Fibroblast of skin of right biceps (primary cell): ENCODE results near the gene NAA80.
"Not testable (repeated sequence)": the region's sequence is repeated elsewhere in the genome, so short reads cannot be mapped to it uniquely, and the experiment has no call there.

ENCODE experiments used
- DNase-seq: peaks from one replicate; pipeline ENCODE4 v3.0.0-alpha.2; 2013

The NAA80 gene

DNA sequence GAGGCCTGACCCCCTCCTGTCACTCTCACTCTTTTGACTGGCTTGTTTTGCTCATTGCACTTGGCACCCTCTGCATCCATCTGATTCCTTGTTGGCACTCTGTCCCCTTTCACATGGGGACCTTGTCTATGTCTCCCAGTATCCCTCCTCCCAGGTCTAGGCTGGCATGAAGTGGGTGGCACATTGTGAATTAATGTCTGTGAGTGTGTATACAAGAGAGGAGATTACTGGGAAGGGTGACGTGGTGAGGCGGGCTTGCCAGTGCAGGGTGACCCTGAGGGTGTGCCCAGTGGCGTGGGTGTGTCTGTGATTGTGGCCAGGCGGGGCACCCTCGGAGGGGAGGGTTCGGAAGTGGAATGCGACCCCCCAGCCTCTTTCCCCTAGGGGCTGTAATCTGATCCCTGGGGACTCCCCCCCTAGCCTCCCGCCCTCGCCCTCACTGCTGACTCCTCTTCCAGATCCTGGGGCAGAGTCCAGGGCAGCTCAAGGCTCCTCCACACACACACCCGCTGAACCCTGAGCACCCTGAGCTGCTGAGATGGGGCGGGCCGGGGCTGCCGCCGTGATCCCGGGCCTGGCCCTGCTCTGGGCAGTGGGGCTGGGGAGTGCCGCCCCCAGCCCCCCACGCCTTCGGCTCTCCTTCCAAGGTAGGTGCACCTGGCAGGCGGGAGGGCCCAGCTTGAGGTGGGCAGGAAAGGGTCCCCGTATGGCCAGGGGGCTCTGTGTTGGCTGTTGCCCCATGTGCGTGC, 30.3 kb downstream of the NAA80 start, which contains the start of gene SEMA3B:
SEMA3B (plus strand) TSS at position 445 of the 749 bp plus-strand sequence; CDS start at position 539, 94 bp downstream.
- no peak for DNase-seq

DNA sequence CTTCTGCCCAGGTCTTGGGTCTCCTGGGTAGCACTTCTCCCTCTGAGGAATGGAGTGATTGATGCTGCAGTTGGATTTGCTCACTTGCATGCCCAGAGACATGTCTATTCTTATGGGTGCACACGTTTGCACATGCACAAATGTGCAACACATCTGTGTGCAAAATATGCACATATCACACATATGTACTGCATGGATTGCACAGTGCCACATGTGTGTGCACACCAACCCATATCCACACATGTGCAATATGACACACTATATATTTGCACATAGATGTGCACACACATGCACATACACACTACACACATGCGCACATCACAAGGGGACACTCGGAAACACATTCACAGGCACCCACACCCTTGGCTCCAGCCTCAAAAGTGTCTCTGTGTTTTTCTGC, 30.9 kb downstream of the NAA80 start:
- DNase-seq: no peak

DNA sequence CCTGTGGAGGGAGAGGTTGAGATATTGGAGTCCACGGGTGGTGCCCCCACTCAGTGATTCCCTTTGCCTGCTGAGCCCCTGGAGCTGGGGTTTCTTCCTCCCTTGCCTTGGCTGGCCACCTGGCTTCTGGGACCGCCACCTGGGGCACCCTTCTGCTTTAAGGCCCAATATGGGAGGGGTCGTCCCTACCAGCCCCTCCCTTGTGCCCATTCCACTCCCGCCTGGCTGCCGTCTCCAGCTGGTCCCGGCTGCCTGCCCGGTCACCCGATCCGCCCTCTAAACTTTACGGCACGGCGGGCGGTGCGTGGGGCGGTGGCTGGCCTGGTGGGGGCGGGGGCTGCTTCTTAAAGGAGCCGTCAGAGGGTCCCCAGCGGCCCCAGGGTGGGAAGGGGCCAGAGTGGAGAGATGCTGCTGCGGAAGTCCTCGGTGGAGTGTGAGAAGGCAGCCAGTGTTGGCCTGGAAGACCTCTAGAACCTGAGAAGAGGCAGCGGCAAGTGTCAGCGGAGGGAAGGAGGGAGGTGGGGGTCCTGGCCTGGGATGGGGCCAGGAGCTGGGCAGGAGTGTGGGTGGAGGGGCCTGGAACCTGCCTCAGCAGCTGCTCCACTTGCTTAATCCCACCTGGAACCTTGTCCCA, 31.8 kb downstream of the NAA80 start:
- no peak for DNase-seq

DNA sequence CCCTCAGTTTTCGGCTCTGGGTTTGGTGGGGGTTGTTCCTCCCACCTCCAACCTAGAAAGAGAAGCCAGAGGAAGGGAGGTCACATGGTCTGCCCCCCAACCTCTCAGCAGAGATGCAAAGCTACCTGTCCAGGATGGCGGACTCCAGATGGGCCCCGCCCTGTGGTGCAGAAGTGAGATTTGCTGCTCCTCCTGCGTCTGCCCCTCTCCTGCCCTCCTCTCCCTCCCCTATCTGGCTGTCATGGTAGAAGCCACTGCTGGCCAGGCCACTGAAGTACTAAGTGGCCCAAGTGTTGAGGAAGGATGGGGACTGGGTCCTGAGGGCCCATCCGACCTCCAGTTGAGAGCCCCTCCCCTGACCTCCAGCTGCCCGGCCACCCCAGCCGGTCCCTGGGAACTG, 32.4 kb downstream of the NAA80 start:
- no peak for DNase-seq

DNA sequence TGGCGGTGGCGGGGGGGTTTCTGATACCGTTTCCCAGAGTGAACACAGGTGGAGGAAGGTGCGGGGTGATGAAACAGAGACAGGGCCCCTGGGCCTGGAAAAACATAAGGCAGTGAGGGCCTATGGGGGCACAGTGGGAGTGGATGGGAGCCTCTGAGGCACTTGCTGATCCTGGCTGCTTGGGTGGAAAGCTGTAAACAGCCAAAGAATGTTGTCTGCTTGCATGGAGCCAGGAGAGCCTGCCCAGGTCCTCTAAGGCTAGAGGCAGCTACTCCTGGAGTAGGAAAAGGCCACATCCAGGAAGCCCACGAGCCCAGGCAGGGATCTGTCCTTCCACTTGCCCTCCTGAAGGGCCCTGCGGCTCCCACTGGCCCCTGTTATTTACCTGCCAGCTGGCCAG, 33.2 kb downstream of the NAA80 start:
- no peak for DNase-seq

DNA sequence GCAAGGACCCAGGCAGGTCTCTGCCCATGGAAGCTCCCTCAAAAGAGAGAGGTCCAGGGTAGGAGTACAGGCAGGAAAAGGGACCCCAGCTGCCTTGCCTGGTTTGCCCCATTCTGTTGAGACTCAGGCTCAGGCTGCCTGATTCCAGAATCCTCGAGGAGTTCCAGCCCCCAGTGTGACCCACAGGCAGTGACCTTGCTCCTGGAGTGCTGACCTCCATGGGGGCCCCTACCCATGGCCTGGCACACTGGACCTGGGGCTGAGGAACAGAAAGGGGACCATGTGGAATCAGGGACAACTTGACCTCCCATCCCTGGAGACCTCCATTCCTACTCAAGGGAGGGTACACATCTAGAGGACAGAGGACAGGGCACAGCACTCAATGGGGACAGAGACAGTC, 33.6 kb downstream of the NAA80 start:
- DNase-seq: no peak

DNA sequence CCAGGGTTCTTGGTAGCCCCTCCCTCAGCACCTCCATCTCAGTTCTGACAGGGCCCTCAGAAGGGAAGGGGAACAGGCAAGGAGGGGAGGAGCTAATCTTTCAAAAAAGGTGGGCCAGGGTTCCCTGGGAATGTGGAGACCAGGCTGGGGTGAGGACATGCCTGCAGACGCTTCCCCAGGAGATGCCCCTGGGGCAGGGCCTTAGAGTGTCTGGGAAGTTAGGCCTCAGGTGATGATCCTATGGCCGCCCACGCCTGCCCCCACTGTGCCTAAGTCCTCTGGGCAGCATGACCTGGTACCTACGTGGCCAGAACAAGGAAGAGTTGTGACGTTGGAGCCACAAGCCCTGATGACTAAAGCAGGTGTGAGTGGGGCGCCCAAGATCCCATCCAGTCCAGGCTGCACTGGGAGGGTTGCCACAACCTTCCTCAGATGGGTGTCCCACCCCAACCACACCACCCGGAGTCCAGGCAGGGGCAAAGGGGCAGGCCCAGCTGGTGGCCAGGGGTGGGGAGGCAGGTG, 34.2 kb downstream of the NAA80 start:
- no peak for DNase-seq

DNA sequence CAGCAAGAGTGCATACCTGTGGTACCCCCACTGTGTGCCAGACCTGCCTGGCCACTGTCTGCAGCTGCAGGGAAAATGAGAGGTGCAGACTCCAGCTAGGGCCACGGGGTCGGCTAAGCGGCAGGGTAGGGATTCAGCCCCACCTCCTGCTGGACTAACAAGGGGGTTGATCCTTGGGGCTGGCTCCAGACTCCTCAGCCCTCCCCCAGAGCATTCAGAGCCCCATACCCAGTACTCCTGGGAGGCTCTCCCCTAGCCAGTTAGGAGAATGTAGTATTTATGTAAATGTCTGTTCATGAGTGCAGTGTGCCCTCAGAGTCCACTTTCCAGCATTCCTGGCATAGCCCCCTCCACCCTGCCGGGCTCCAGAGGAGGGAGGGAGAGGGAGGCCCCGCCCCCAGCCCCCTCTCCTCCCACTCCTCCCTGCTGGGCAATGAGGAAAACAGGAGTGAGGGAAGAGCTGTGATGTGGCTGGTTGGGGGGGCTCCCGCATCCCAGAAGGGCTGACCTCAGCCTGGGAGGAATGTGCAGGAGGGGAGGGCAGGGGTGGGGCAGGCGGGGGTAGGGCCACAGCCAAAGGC, 34.7 kb downstream of the NAA80 start:
- peak; percentile 98 for DNase-seq

DNA sequence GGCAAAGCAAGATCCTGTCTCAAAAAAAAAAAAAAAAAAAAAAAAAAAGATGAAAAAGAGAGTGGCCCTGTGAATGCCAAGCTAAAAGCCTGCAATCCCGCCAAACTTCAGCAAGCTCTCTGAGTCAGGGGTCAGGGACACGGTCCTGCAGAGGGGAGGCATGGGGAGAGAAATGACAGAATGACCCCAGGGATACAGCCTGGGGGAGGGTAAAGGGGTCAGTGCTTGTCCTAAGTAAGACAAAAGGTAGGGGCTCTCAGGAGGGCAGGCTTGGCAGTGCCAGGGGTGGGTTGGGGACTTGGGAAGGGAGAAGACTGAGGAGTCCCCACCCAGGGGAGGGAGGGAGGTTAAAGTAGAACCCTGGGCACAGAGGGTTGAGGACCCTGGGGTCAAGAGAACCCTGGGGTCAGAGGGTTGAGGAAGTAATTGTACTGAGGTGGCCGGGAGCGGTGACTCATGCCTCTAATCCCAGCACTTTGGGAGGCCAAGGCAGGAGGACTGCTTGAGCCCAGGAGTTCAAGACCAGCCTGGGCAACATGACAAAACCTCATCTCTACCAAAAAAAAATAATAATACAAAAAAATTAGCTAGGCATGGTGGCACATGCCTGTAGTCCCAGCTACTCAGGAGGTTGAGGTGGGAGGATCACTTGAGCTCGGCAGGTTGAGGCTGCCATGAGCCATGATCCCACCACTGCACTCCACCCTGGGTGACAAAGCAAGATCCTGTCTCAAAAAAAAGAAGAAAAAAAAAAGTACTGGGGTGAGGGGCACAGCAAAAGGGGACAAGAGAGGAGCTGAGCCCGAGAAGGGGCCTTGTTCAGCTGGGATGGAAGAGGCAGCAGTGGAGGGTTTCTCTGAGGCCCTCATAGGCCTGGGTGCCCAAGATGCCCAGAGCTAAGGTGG, 35.5 kb downstream of the NAA80 start:
- DNase-seq: no peak

DNA sequence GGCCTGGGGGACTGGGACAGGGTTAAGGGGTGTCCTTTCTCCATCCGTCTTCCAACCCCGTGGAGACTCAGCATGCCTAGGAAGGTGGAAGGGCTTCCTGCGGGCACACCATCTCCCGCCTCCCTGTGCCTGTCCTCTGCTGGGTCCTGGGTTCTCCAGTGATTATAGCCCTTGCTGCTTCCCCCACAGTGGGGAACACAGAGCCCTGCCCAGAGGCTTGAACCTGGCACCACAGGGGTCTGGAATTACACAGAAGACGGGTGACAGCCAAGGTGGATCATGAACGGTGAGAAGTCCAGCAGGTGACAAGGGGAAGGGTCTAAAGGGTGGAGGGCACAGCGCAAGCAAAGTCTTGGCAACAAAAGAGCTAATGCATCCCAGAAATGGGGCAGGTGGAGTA, 36.4 kb downstream of the NAA80 start:
- no peak for DNase-seq

DNA sequence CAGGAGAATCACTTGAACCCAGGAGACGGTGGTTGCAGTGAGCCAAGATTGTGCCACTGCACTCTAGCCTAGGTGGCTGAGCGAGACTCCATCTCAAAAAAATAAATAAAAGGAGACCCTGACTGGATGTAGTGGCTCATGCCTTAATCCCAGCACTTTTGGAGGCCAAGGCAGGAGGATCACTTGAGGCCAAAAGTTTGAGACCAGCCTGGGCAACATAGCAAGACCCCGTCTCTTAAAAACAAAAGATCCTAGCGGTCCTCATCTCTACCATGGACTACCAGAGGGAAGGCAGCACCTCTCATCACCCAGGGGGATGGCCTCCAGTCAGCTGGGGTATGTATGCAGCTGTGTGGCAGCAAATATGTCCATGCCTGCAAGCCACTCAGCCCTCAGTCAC, 37.0 kb downstream of the NAA80 start:
- not testable (repeated sequence) for DNase-seq

DNA sequence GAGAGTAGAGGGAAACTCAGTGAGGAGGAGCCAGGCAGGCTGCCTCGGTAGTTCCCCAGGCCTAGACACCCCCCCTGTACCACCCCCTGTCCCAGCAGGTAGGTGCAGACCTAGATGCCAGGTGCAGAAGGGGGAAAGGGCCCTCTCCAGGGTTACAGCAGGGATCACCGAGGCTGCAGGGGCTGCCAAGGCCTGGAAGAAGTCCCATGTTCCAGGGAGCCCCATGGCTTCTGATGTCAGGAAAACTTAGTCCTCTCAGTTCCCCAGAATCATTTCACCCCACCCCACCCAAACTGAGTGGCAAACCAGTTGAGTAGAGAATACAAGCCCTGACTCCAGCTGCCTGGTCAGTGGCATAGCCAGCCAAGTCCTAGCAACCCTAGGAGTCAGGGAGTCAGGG, 37.7 kb downstream of the NAA80 start:
- DNase-seq: no peak

DNA sequence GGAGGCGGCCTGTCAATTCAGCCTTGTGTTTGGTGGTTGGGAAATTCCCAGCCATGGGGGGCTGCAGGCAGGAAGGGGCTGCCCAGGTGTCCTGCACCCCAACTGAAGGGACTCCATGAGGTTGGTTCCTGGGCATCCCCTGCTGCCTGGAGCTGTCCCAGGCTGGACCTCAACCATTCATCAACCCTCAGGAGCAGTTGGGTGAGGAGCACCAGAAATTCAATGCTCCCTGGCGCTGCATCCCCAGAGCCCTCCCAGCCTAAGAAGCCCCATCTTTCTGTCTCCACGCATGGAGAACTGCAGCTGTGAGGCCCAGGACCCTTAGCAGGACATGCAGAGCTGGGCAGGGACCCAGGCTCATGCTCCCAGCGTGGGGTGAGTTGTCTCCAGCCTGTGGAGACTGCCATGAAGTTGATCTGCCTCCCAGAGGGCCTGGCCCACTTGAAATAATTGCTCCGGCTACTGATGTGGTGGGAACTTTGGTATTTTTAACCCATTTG, 38.2 kb downstream of the NAA80 start:
- no peak for DNase-seq

DNA sequence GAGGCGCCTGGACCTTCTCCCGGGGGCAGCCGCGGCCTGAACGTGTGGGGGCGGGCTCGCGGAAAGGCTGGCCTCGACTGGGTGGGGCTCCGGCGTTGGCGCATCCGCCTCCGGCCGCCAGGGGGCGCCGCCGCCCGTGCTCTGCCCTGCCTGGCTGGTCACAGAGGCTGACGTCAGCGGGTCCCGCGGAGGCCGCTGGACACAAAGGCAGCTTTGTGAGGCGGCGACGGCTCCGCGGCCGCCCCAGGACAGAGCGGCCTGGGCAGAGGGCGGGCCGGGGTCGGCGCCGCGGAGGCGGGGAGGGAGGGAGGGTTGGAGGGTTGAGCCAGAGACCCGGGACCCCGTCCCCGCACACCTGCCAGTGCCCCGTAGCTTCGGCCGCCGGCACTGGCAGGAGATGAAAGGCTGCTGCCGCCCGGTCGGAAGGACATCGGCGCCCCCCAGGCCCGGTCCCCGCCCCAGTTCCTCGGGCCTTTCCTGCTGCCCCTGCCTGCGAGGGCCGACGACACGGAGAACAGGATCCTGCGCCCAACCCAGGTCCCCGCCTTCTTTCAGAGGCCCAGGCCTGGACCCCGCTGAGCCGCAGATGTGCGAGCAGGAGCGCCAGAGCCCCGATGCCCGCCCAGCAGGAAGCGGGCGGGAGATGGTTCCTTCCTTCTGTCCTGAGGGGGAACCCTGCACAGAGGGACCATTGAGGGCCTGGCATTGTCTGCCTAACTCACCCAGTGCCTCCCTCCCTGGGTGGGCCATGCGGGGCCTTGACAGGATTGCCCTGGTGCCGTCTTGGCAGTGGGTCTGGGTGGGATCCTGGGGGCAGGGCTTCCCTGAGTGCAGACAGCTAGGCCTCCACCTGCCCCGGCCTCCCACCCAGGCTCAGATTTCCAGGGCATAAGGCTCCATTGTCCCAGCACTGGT, 38.9 kb downstream of the NAA80 start:
- peak; percentile 87 for DNase-seq

DNA sequence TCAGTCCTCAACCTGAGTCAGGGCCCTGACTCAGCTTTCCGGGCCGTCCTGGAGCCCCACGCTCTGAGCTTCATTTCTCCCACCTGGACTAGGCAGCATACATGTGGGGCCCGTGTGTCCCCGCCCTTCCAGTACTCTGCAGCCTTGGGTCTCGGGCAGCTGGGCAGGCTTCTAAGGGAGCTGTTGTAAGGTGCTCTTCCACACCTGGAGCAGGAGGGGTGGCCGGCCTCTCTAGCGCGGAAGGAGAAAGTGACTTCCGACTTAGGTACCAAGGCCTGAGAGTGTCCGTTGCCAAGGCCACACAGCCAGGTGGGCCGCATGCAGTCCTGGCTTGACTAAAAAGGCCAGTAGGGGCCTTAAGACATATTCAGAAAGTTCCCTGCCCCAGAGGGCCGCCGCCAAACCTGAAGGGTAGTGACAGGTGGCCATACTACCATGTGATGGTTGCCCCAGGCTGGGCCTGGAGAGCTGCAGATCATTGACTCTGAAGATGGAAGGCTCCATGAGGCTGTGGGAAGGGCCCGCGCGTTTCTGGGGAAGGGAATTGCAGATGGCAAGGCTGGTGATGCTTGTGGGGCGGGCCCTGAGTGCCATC, 39.7 kb downstream of the NAA80 start:
- no peak for DNase-seq

DNA sequence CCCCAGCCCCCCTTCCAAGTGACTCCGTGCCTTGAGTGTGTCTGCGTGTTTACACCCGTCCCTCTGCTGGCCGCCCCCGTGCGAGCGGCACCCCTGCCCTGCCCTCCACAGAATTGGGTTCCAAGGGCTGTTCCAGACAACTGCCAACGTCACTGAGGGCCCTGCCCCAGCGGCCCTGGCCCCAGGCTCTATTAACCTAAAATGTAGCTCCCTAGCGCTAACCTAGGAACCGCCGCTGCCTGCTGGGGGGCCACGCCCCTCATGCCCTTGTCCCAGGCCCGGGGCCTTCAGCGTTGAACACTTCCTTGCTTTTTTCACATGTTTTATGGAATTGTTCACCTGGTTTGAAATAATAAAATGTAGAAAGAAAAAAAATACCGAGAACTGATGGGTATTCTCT, 40.2 kb downstream of the NAA80 start:
- DNase-seq: no peak

DNA sequence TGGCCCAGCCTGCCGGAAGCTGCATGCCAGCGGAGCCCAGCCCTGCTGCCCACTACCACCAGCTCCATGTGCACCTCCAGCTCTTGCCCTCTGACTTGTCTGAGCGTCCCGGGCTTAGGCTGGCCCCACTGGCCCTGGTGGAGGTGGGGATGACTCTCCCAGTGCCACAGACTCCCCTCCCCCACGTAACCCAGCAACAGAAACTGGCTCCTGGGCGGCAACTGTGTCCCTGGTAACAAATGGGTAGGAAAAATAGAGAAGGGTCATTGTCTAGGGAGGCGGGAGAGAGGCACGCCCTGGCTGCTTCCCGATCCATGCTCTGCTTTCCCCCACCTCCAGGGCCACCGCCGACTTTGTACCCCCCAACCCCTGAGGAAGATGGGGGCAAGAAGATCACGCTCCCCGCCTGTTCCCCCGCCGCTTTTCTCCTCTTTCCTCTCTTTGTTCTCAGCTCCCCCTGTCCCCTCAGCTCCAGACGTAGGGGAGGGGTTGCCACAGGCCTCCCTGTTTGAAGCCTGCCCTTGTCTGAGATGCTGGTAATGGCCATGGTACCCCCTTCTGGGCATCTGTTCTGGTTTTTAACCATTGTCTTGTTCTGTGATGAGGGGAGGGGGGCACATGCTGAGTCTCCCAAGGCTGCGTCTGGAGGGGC, 41.0 kb downstream of the NAA80 start:
- no peak for DNase-seq

DNA sequence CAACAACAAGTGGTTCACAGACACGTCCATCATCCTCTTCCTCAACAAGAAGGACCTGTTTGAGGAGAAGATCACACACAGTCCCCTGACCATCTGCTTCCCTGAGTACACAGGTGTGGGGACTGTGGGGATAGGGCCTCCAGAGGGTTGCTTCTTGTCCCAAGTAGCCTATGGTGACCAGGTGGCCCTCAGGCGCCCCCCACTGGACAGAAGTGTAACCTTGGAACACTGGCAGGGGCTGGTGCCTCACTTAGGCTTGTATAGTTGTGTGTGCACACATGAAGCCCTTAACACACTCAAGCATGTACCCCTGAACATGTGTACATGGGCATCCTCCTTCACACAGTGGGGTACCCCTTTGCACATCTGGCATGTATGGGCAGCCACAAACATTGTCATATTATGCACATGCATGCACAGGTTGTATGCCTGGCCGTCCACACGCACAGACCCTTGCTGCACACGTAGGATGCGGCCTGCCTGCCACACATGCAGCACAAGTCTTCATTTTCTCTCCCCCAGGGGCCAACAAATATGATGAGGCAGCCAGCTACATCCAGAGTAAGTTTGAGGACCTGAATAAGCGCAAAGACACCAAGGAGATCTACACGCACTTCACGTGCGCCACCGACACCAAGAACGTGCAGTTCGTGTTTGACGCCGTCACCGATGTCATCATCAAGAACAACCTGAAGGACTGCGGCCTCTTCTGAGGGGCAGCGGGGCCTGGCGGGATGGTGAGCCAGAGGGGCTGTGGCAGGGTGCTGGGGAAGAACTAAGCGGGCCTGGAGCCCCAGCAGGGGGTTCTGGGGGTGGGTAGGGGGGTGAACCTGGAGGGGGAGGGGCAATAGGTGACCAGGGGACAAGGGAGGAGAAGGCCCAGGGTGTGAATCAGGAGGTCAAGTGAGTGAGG, 42.0 kb downstream of the NAA80 start:
- no peak for DNase-seq

DNA sequence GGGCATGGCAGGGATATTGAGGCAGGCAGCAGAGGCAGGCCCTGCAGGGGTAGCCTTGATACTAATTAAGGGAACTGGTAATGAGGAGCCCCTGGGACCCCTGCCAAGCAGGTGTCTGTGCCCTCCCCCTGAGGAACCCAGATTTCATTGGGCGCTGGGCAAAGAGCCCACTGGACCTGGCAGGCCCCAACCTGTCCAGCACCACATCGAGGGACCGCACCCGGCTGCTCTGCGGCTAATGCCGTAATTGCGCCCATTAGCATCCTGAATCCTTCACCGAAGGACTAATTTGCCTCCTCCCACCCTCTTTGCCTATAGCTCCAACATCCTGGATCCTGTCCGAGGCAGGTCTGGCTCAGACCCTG, 44.0 kb downstream of the NAA80 start:
- no peak for DNase-seq
